Measurements from ENCODE around the gene PBX1.

Gene PBX1

GRCh38 chr1:164563721-164564360, 4.9 kb downstream of the PBX1 start:
- DNase-seq, result no peak

GRCh38 chr1:164564378-164564777, 5.4 kb downstream of the PBX1 start:
- no peak for DNase-seq

DNA sequence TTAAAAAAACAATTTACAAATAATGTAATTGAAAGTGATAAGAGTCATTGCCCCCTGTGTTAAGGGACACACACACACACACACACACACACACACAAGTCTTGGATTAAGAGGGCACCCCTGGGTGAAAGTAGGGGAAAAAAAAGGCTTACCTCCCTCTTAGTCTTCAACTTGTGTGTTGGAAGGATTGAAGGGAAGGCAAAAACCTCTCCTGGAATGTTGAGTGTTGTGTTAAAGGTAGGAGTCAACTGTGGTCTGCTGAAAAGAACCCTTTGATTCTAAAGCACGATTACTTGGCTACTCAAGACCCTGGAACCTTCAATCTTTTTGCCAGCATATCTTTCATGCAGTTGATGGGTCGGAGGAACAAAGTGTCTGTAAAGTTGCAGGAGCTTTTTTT, 6.4 kb downstream of the PBX1 start:
- DNase-seq, result no peak

GRCh38 chr1:164567774-164568173, 8.8 kb downstream of the PBX1 start:
- DNase-seq, result no peak

DNA sequence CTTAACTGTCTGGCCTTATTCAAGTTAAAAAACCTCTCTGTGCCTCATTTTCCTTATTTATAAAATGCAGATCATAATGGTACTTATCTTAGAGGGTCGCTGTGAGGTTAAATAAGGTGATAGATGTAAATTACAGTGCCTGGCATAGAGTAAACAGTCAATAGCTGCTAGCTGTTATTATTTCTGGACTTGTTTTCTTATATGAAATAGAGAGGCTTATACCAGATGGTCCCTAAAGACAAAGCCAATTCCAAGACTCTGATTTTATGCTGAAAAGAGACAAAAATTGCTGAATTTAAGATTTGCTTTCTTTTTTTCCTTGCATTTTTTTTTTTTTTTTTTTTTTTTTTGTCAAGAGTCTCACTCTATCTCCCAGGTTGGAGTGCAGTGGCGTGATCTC, 10.3 kb downstream of the PBX1 start:
- DNase-seq, result no peak

DNA sequence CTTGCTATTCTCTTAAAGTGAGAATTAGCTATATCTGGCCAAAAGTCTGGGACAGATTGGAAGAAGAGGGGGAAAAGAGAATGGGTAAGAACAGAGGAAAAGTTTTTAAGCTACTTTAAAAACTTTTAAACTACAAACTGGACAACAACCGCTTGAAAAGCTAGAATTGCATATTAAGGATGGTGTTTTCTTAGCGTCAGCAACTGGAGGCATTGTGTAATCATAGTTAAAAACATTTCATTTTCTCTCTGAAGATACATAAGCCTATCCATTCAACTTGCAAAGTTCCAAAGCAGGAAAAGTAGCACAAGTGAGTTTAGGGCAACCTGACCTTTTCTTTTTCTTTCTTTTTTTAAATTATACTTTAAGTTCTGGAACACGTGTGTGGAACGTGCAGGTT, 10.9 kb downstream of the PBX1 start:
- DNase-seq, result no peak

DNA sequence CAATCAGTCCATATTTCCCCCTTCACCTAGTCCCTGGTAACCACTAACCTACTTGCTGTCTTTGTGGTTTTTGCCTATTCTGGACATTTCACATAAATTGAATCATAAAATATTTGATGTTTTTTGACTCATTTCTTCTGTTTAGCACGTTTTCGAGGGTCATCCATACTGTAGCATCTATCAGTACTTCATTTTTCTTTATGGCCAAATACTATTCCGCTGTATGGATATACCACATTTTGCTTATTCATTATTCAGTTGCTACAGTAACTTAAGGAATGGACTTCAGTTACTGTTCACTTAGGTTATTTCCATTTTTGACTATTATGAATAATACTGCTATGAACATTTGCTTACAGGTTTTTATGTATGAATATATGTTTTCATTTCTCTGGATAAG, 12.3 kb downstream of the PBX1 start:
- DNase-seq, result no peak

GRCh38 chr1:164575356-164575886, 16.4 kb downstream of the PBX1 start:
- DNase-seq, result no peak

DNA sequence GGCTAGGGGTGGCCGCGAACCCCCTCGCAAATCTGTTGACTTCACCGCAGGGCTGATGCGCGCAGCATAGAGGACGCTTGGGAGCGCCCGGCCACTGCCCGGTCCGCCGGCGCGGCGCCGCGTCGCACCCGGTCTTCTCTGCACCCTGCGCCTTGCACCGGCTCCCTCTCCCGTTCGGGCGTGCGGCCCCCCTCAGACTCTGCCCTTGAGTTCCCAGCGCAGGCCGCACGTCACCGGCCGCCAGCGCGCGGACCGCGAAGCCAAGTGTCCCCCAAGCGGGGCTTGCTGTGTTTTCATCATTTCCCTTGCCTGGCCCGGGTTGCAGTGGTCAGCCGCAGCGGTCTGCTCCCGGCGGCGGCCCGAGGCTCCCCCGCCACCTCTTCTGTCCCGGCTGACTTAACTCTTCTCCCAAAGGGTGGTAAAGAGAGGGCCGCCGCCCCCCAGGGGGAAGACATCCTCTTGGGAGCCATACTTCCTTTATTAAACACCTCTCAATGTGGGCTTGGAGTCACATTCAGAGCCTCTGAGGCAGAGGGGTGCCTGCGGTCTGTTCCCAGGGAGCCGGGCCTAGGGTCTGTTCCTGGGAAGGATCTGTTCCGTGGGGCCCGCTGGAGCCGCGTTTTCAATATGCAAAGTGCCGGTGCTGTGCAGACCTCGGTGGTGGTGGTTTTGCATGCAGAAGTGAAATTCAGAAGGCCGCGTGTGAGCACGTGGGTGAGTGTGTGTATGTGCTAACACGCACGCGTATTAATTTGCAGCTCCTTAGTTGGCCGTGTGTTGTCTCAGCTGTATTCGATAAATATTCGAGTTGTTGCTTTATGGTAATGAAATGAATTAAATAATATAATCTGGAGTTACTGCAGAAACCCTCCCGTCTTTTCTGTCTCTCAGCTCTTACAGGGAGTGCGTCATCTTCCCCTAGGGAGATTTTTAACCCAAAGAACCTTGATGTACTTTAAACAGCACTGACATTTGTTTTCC, 17.6 kb downstream of the PBX1 start:
- no peak for DNase-seq

DNA sequence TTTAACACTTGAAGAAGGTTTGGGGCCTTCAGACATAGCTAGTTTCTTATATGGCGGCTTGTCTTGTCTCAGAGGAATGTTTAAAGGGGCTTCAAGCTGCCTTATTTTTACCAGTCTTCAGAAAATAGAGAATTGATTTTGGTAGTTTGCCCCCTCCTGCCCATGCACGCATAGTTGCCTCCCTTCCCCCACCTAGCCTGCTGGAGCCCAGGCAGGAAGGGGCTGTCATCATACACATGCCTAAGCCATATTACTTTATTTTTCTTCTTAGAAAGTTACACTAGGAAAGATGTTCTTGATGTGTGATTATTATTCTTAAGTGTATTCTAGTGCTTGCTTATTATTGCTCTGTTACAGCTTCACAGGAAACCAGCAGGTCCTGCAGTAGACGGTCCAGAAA, 18.3 kb downstream of the PBX1 start:
- DNase-seq, result no peak

DNA sequence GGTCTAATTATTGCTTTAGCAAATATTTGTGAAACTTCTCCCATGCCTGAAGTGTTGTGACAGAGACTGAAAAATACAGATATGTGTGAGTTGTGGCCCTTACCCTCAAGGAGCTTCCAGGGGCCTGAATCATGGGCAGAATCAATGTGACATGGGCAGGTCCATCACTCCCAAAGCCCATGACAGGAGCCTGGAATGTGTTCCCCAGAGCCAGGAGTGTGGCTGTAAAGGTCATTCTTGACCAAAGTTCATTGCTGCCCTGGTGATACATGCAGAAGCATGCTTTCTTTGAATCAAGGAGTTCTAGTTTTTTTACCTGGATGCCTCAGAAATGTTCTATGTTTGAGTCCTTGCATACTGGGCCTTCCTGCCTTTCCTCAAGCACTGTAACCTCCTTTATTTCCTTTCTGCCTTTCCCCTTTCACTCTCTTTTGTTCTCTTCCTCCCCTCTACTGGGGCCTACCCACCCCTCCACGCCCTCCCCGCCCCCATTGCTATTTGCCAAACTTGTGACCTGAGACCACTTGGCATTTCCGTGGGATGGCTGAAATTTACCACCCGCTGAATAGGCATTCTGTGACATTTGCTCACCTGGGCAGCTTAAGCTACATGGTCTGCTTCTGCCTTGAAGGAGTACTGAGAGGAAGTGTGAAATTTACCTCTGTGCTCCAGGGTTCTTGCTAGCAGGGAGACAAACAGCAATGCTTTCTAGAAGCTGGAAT, 19.7 kb downstream of the PBX1 start:
- DNase-seq, result no peak

DNA sequence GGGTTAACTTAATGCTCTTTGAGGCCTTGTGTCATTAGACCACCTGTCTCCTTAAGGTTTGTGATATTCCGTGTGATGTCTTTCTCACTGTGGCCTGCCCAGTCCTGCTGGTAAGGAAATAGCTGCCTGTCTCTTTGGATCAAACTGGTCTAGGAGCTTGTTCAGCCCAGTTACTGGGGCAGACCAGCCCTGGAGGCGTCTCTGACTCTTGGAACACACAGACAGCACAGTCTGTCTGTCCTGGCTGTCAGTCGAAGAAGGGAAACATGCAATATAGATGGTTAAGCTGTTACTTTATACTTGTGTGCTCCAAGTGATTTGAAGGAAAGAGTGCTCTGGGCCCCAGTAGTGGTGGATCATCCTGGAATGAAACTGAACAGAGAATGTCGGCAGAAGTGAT, 20.4 kb downstream of the PBX1 start:
- DNase-seq, result no peak

- DNase-seq, result no peak
These were observed 22.8 kb downstream of the PBX1 start for GRCh38 chr1:164581762-164582161.

- no peak for DNase-seq
These were observed 24.2 kb downstream of the PBX1 start for GRCh38 chr1:164583196-164583595.

DNA sequence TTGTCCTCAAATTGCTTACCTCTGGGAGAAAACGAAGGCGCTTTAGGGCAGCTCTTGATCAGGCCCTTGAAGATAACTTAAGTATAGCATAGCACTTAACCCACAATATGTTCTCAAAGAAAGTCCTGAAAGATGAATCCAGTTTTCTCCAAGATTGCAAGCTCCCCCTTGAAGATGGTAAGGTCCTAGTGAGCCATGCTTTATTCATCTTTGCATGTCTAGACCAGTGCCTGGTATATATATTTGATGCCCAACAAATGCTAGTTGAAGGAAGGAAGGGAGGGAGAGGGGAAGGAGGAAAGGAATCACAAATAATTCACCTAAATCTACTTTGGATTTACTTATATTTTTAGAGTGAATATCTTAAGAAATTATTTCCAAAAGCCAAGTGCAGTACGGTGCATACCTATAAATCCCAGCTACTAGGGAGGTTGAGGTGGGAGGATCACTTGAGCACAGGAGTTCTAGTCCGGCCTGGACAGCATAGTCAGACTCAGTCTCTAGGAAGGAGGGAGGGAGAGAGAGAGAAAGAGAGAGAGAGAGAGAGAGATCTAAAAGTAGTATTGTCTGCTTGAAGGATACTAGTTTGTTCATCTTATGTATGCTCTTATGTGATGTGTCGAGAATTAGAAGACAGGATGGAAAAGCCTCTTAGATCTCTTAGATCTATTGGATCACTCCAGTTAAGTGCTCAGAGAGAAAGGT, 25.0 kb downstream of the PBX1 start:
- no peak for DNase-seq

DNA sequence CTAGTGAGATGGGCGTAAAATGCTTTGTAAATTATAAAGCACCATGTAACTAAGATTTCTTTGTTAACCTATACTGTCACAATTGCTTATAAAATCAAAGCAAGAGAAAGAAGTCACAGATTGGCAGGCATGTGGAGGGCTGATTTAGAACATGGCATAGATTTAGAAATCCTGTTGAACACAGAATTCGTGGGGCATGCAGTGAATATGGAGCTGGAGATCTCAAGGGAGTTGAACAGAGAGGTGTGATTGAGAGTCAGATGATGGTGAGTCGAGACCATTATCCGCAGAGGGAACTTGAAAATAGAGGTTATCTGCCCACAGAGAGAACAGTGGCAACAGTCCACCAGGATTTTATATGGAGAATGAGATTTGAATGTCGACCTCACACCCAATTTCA, 27.6 kb downstream of the PBX1 start:
- DNase-seq, result no peak

- DNase-seq, result no peak
These were observed 28.9 kb downstream of the PBX1 start for GRCh38 chr1:164587617-164588501.

DNA sequence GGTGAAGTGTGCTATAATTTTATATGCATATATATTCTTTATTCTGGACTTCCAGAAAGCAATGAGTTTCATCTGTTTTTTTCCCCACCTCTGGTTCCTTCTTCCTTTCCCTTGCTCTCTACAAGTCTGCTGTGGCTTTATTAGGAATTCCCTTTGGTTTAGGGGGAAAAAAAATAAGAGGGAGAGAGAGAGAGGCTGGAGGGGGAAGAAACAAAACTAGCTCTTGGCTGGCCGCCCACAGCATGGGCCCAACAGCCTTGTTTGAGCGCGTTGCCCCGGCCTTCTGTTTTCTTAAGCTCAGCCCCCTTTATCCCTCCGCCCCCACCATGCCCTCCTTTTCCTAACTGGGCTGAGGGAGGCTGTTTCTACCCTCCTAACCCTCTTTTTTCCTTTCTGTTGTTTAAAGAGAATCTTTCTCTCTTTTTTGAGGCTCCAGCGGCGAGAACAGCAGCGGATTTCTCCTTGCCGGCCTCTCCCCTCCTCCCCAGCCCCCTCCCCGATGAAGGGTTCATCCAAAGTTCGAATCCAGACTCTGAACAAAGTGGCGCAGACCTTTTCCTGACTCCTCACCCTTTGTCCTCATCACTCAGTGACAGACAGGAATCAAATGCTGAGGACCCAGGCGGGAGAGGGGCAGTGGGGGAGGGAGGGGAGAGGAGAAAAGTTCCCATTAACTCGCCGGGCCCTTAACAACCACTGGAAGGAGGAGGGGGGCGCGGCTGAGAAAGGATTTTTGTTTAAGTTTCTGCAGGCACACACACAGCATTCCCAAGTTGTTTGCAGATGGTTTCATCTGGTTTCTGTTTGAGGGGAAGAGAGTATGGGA, 29.7 kb downstream of the PBX1 start:
- no peak for DNase-seq

DNA sequence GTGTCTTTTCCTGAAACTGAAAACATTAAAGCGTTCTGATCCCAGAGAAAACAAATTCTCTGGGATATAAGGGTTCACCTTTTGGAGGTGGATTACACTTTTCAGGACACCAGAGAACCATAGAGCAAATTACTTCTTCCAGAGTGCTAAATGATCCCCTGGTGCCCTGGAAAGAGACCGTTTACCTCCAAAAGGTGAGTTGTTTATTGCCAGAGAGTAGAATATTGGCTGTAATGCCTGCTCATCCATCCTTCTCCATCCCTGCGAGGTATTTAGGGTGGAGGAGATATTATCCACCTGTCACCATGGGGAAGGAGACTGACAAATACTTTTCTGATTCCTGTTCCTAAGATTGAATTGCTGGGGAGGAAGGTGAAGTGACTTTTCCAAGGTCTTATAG, 30.4 kb downstream of the PBX1 start:
- DNase-seq, result no peak

- DNase-seq, result no peak
These were observed 31.1 kb downstream of the PBX1 start for GRCh38 chr1:164589961-164590507.

Measured in T-helper 2 cell (primary cell).